GM06990 (cell line): ENCODE results near the gene PDE4C.
A peak's percentile ranks its signal among the peaks of the same experiment; 100 is the strongest.

Experiments
- DNase-seq: peaks from one replicate; pipeline ENCODE4 v3.0.0-alpha.2; 2011; ENCODE audit not compliant: insufficient read length; ENCODE audit errors: extremely low read depth
- H3K27me3 ChIP-seq: replicated peaks from 2 replicates; pipeline ENCODE4 v1.6.0; 2011; ENCODE audit warnings: low read length; ENCODE audit not compliant: control insufficient read depth, insufficient read depth
- H3K36me3 ChIP-seq: 2 replicates; pipeline ENCODE4 v1.5.1; 2011; ENCODE audit warnings: low read length; ENCODE audit not compliant: control insufficient read depth, insufficient read depth
- H3K4me3 ChIP-seq: replicated peaks from 2 replicates; pipeline ENCODE4 v1.5.1; 2011; ENCODE audit warnings: low read depth, mild to moderate bottlenecking, control low read depth, low read length
- CTCF ChIP-seq: IDR thresholded peaks from 2 replicates; pipeline ENCODE4 v1.5.1; 2011; ENCODE audit warnings: low read length, control low read depth, mild to moderate bottlenecking, inconsistent platforms; ENCODE audit not compliant: insufficient read depth, poor library complexity, severe bottlenecking

PDE4C gene

GRCh38 chr19:18196511-18196845 is 29.8 kb downstream of the PDE4C start:
- Histone ChIP-seq H3K36me3 (peaks cover 17% of the 10 kb centered on the region), H3K27me3 (no peaks in the 10 kb centered on the region)

GRCh38 chr19:18194554-18195238 is 31.5 kb downstream of the PDE4C start:
- no peak for TF ChIP-seq CTCF
- H3K4me3 ChIP-seq: peak overlapping the region; percentile 70
- no peaks in the 10 kb centered on the region for H3K27me3 ChIP-seq
- H3K36me3 ChIP-seq: peaks cover 13% of the 10 kb centered on the region
- DNase-seq: peak; percentile 65

More at GRCh38 chr19:18196511-18196845, 29.8 kb downstream of the PDE4C start:
- TF ChIP-seq CTCF: no peak
- DNase-seq: no peak
- no peak overlapping the region for H3K4me3 ChIP-seq

GRCh38 chr19:18194181-18194530 is 32.1 kb downstream of the PDE4C start:
- Histone ChIP-seq H3K4me3 (peak overlapping the region; percentile 70), H3K27me3 (no peaks in the 10 kb centered on the region), H3K36me3 (peaks cover 13% of the 10 kb centered on the region)
- no peak for DNase-seq
- no peak for TF ChIP-seq CTCF

GRCh38 chr19:18193388-18194180 is 32.7 kb downstream of the PDE4C start:
- TF ChIP-seq CTCF: no peak
- peak overlapping the region; percentile 70 for H3K4me3 ChIP-seq
- no peak for DNase-seq
- H3K36me3 ChIP-seq: peaks cover 12% of the 10 kb centered on the region
- H3K27me3 ChIP-seq: no peaks in the 10 kb centered on the region

- TF ChIP-seq CTCF: no peak
- Histone ChIP-seq H3K36me3 (peaks cover 9% of the 10 kb centered on the region), H3K4me3 (peak within 1 kb of the TSS; percentile 70), H3K27me3 (no peaks in the 10 kb centered on the region)
- peak; percentile 99 for DNase-seq
These were observed 33.4 kb downstream of the PDE4C start, which contains the start of gene MPV17L2 for GRCh38 chr19:18192673-18193387. TSS of gene MPV17L2 (plus strand) at chr19:18193218. CDS start at chr19:18193282, 64 bp downstream.
